ENCODE results near the gene CENPW.

The CENPW gene

DNA sequence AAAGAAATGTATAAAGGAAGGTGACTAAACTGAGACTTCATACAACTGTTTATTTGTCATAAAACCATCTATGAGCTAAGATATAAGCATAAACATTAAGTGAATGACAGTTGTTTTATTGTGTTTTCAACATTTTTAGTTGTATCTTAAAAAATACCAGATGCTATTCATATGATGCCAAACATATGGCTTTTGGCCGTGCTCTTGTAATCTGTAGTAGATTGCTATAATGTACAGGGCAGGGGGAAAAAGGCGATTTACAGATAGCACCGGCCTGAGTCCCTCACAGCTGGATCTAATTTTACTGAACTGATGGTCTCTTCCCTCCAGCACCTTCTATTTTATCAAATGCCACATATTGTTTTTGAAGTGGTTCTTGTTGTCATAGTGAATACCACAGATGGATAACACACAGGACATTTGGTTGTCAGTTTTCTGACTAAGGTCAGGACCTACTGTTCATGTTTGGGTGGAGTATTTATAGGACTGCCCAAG, 48.2 kb downstream of the CENPW start:
- in situ Hi-C loops (cut with MboI; ENCODE audit: low sequenced_read_pairs, unreplicated experiment): no loop called here

DNA sequence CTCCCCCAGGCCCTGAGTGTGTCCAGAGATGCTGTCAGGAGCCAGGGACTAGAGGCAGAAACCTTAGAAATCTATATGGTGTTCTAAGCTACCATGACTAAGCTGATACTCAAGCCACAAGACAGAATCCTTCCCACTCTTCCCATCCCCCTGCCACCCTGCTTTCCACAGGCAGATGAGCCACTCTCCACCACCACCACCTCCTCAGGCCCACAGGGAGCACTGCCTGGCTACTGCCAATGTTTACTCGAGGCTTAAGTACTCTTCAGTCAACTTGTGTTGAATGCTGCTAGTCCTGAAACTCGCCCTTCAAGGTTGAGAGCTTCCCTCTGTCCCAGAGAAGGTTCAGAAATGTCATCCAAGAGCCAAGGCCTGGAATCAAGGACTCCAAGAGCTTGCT, 56.2 kb downstream of the CENPW start:
- DNase-seq (ENCODE audit: low spot score): no peak
- TF ChIP-seq, protein P1, sequence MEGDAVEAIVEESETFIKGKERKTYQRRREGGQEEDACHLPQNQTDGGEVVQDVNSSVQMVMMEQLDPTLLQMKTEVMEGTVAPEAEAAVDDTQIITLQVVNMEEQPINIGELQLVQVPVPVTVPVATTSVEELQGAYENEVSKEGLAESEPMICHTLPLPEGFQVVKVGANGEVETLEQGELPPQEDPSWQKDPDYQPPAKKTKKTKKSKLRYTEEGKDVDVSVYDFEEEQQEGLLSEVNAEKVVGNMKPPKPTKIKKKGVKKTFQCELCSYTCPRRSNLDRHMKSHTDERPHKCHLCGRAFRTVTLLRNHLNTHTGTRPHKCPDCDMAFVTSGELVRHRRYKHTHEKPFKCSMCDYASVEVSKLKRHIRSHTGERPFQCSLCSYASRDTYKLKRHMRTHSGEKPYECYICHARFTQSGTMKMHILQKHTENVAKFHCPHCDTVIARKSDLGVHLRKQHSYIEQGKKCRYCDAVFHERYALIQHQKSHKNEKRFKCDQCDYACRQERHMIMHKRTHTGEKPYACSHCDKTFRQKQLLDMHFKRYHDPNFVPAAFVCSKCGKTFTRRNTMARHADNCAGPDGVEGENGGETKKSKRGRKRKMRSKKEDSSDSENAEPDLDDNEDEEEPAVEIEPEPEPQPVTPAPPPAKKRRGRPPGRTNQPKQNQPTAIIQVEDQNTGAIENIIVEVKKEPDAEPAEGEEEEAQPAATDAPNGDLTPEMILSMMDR (IDR thresholded peaks at IDR 0.05; ENCODE audit: borderline replicate concordance, control extremely low read depth, extremely low read depth, insufficient read depth, missing control alignments): no peak
- in situ Hi-C loops (cut with MboI; ENCODE audit: low sequenced_read_pairs, unreplicated experiment): no loop called here

More for the DNA sequence above, 48.2 kb downstream of the CENPW start:
- DNase-seq (ENCODE audit: low spot score): no peak
- TF ChIP-seq, protein P1 (IDR thresholded peaks at IDR 0.05; ENCODE audit: borderline replicate concordance, control extremely low read depth, extremely low read depth, insufficient read depth, missing control alignments): no peak
